Activated naive CD8-positive, alpha-beta T cell (primary cell): ENCODE measurements around the gene RBM20.
"Not testable (repeated sequence)": the region's sequence is repeated elsewhere in the genome, so short reads cannot be mapped to it uniquely, and the experiment has no call there.

Source experiments
- H3K27ac Mint-ChIP-seq: one replicate; pipeline ENCODE4 v1.8.0; 2021; ENCODE audit warnings: mixed read lengths
- H3K27me3 Mint-ChIP-seq: one replicate; pipeline ENCODE4 v1.8.0; 2021; ENCODE audit warnings: mixed read lengths
- H3K36me3 Mint-ChIP-seq: one replicate; pipeline ENCODE4 v1.8.0; 2021; ENCODE audit warnings: mixed read lengths
- H3K4me1 Mint-ChIP-seq: one replicate; pipeline ENCODE4 v1.8.0; 2021; ENCODE audit warnings: low read depth, mixed read lengths
- H3K4me3 Mint-ChIP-seq: one replicate; pipeline ENCODE4 v1.8.0; 2021; ENCODE audit warnings: mild to moderate bottlenecking, mixed read lengths
- H3K9me3 Mint-ChIP-seq: one replicate; pipeline ENCODE4 v1.8.0; 2021; ENCODE audit warnings: low read depth, mixed read lengths

RBM20 gene

GRCh38 chr10:110710621-110711020 is 66.5 kb downstream of the RBM20 start:
- no peaks in the 10 kb centered on the region for H3K9me3 Mint-ChIP-seq
- no peaks in the 10 kb centered on the region for H3K36me3 Mint-ChIP-seq
- no peaks in the 10 kb centered on the region for H3K4me1 Mint-ChIP-seq
- no peak overlapping the region for H3K4me3 Mint-ChIP-seq
- H3K27me3 Mint-ChIP-seq = peaks cover 2% of the 10 kb centered on the region
- H3K27ac Mint-ChIP-seq = no peak overlapping the region

GRCh38 chr10:110711382-110711781 is 67.2 kb downstream of the RBM20 start:
- H3K36me3 Mint-ChIP-seq = no peaks in the 10 kb centered on the region
- no peaks in the 10 kb centered on the region for H3K4me1 Mint-ChIP-seq
- H3K27me3 Mint-ChIP-seq = peaks cover 2% of the 10 kb centered on the region
- no peaks in the 10 kb centered on the region for H3K9me3 Mint-ChIP-seq
- H3K27ac Mint-ChIP-seq = no peak overlapping the region
- no peak overlapping the region for H3K4me3 Mint-ChIP-seq

DNA sequence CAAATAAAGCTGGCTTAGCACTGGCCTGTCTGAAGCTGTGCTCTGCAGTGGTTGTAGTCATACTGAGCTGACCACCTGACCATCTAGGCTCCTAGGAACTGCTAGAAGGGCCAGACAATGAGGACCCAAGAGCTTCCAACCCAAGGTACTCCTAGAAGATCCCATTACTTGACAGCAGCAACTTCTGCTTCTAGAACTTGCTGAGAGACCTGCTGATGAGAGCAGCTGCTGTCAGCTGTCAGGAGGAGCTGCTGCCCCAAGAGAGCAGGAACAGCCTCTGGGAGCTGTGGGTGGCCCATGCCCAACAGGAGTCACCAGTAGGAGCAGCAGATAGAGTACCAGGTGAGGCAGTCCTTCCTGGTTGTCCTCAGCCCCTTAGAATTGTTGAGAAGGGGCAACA is 70.2 kb downstream of the RBM20 start:
- no peaks in the 10 kb centered on the region for H3K9me3 Mint-ChIP-seq
- peaks cover 2% of the 10 kb centered on the region for H3K27me3 Mint-ChIP-seq
- no peak overlapping the region for H3K27ac Mint-ChIP-seq
- H3K4me1 Mint-ChIP-seq = no peaks in the 10 kb centered on the region
- no peaks in the 10 kb centered on the region for H3K36me3 Mint-ChIP-seq
- no peak overlapping the region for H3K4me3 Mint-ChIP-seq

- Mint-ChIP-seq H3K27ac (no peak overlapping the region), H3K9me3 (no peaks in the 10 kb centered on the region), H3K36me3 (no peaks in the 10 kb centered on the region), H3K27me3 (no peaks in the 10 kb centered on the region), H3K4me3 (no peak overlapping the region), H3K4me1 (no peaks in the 10 kb centered on the region)
Measured at GRCh38 chr10:110717781-110718589, 73.8 kb downstream of the RBM20 start.

DNA sequence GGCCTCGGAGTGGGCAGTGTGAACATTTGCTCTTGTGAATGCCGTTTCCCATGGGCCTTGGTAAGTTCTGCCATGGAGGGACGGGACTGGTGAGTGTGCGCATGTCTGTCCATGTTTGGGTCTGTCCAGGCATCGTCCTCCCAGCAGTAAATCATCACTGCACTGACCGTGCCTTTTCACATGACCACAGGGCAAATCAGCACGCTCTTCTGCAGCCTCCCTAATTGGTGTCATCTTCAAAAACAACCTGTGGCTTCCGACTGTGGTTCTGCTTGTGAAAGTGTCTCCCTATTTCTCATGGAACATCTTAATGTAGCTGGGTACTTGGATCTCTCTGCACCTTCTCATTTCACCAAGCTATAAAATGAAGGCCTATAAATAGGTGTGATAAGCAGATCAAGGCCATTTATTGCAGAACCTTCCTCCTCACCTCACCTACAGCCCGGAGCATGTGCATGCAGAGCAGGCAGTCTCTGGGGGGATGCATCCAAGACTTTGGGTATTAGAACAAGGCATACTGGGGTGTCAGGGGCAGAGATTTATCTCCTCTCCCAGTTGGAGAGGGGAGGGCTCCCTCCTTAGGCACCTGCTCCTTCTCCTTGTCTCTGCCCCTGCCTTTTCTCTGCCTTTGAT is 77.4 kb downstream of the RBM20 start:
- H3K9me3 Mint-ChIP-seq = no peaks in the 10 kb centered on the region
- no peak overlapping the region for H3K27ac Mint-ChIP-seq
- peaks cover 33% of the 10 kb centered on the region for H3K4me1 Mint-ChIP-seq
- no peaks in the 10 kb centered on the region for H3K36me3 Mint-ChIP-seq
- no peaks in the 10 kb centered on the region for H3K27me3 Mint-ChIP-seq
- no peak overlapping the region for H3K4me3 Mint-ChIP-seq

DNA sequence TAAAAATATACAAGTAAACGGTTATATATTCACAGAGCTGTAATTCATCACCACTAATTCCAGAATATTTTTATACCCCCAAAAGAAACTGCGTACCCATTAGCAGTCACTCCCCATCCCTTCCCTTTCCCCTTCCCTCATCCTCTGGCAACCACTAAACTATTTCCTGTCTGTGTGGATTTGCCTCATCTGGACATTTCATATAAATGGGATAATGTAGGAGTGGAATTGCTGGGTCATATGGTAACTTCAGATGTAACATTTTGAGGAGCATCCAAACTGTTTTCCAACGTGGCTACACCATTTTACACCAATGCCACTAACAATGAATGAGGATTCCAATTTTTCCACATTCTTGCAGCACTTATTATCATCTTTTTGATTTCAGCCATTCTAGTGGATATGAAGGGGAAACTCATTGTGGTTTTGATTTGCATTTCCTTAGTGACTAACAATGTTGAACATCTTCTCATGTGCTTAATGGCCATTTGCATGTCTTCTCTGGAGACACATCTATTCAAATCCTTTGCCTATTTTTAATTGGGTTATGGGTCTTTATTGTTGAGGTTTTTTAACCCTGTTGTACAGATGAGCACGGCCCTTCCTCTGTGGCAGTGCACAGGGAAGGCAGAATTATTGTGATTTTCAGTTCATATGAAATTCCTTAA is 79.2 kb downstream of the RBM20 start:
- no peaks in the 10 kb centered on the region for H3K36me3 Mint-ChIP-seq
- H3K9me3 Mint-ChIP-seq = no peaks in the 10 kb centered on the region
- H3K4me3 Mint-ChIP-seq = peak overlapping the region; percentile 60
- no peaks in the 10 kb centered on the region for H3K27me3 Mint-ChIP-seq
- H3K27ac Mint-ChIP-seq = peak overlapping the region; percentile 69
- H3K4me1 Mint-ChIP-seq = peaks cover 33% of the 10 kb centered on the region

DNA sequence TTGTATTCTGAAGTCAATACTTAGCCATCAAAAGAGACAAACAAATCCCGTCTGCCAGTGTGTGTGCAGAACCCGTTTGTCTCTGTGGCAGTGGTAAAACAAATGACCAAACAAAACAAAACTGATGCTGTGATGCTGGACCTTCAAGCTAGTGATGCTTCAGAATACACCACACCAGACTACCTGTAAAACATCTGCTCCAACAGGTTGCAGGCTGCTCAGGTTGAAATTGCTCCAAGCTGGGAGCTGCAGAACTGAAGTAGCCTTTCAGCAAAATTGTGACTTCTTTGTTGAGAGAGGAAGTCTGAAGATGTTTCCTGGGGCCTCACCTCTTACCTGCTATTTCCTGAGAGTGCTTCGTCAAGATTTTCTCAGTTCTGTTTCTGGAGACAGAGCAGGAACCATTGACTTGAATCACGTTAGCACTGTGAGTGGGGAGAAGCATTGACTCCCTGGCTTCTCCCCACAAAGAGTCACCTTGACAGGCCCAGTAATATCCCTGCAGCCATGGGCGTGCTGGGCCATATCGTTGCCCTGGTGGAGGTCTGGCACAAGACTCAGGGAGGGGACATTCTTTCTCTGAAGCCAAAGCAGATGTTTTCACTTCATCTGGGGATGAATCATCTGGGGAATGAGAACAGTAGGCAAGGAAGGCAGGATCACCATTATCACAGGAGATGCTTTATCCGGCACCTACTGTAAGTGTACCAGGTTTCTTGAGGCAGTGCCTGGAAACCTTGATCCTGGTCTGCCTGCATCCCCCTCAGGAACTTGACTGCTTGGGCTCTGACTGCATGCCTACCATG is 80.2 kb downstream of the RBM20 start:
- Mint-ChIP-seq H3K27ac (peak overlapping the region; percentile 41), H3K27me3 (no peaks in the 10 kb centered on the region)

GRCh38 chr10:110724937-110725336 is 80.8 kb downstream of the RBM20 start:
- H3K36me3 Mint-ChIP-seq = no peaks in the 10 kb centered on the region
- H3K27ac Mint-ChIP-seq = no peak overlapping the region
- peaks cover 33% of the 10 kb centered on the region for H3K4me1 Mint-ChIP-seq
- no peak overlapping the region for H3K4me3 Mint-ChIP-seq
- H3K9me3 Mint-ChIP-seq = no peaks in the 10 kb centered on the region
- no peaks in the 10 kb centered on the region for H3K27me3 Mint-ChIP-seq

More for the DNA sequence above, 80.2 kb downstream of the RBM20 start:
- peak overlapping the region; percentile 46 for H3K4me3 Mint-ChIP-seq
- H3K36me3 Mint-ChIP-seq = no peaks in the 10 kb centered on the region
- H3K9me3 Mint-ChIP-seq = no peaks in the 10 kb centered on the region
- peaks cover 33% of the 10 kb centered on the region for H3K4me1 Mint-ChIP-seq

DNA sequence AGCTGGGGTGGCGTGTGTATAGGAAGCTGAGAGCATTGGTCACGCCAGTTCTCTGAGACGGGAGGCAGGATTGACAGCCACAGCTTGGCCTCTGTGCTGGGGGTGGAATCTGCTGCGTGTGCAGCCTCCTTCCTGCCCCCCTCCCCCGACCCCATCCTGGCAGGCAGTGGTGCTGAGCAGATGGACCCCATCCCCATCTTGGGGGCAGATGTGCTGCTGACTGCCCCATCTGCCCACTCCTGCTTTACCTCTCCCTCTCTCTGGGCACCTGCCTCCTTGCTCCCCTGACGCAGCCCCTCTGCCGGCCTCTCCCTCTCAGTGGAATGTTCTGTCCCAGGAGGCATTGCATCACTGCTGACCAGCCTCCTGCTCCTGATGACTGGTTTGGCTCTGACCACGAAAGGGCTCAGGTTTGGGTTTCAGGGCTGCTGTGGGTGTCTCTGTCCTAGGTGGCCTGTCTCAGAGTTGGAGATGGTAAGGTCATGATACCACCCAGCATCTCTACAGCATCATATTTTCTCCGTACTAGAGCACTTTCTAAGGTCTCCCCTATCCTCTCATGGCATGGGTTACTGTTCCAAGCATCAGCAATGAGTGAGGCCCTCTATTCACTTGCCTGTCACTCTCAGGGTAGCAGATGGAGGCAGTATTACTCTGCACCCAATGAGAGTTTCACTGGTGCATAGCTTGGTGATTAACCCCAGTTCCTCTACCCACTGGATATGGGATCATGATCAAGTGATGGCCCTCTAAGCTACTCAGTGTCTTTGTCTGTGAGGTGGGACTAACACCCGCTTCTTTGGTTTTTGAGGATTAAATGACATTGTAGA is 81.9 kb downstream of the RBM20 start:
- peaks cover 33% of the 10 kb centered on the region for H3K4me1 Mint-ChIP-seq
- no peak overlapping the region for H3K4me3 Mint-ChIP-seq
- H3K9me3 Mint-ChIP-seq = no peaks in the 10 kb centered on the region
- no peaks in the 10 kb centered on the region for H3K36me3 Mint-ChIP-seq
- H3K27ac Mint-ChIP-seq = no peak overlapping the region
- no peaks in the 10 kb centered on the region for H3K27me3 Mint-ChIP-seq

- not testable (repeated sequence) for H3K27ac Mint-ChIP-seq, H3K4me3 Mint-ChIP-seq, H3K9me3 Mint-ChIP-seq, H3K27me3 Mint-ChIP-seq, H3K36me3 Mint-ChIP-seq
- H3K4me1 Mint-ChIP-seq = peaks cover 33% of the 10 kb centered on the region
Measured at GRCh38 chr10:110727785-110728184, 83.6 kb downstream of the RBM20 start.

DNA sequence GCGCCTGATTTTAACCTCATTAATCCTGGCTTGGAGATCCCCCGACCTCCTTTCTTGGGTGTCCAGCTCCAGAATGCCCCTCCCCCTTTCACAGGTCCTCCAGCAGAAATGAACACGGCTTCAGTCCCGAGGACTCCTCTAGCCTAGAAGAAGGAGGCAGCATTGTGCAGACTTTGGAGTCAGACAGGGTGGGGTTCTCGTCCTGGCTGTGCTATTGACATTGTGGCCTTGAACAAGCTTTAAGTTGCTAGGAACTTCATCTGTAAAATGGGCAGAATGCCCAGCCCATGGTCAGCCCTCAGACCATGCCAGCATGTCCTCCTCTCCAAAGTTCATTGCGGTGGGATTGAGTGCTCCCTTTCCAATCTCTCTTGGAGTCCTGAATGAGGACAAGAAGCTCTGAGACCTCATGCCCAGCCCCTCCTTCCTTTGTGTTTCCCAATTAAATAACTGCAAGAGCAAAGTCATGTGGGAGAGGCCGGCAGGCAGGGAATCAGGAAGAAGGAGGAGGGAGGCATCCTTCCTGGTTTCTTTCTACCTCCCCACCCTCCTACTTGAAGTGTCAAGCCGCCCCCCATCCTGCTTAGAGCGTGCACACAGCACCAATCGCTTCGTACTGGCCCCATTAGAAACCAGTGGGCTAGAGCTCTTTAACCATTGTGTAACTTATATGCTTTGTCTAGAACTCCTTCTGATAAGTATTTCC is 86.4 kb downstream of the RBM20 start:
- Mint-ChIP-seq H3K4me3 (no peak overlapping the region), H3K27ac (no peak overlapping the region), H3K4me1 (peaks cover 15% of the 10 kb centered on the region)

DNA sequence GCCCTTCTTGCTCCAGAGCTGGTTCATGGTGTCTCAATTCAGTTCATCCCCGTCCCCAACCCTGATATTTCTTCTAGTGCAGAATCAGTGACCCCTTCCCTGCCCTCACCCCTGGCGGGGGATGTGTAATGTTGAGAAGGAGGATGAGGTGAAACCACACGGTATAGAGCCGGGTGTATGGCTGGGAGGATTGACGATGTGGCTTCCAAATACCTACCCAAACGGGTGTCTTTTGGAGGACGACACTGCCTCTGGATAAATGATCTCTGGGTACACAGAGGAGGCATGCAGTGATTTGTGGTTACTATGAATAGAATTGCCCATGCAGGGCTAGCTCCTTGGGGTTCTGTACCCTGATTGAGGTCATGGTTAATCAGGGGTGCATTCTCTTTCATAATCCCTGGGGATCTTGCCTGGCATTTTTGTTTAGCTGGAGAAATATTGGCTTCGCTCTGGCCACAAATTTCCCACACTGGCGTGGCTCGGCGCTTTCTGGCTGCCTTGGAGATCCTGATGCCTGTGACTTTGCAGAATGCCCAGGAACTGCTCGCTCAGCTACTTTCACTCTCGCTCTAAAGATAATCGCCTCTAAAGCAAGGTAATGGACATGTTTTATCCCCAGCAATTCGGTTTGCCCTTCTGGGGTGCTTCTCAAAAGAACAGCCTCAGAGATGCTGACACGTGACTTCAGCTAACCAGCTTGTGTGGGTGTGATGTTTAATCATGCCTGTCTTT is 89.2 kb downstream of the RBM20 start:
- Mint-ChIP-seq H3K36me3 (peaks cover 2% of the 10 kb centered on the region), H3K4me1 (peaks cover 6% of the 10 kb centered on the region), H3K27ac (no peak overlapping the region), H3K27me3 (peaks cover 6% of the 10 kb centered on the region), H3K9me3 (no peaks in the 10 kb centered on the region), H3K4me3 (peak overlapping the region; percentile 11)

More for the DNA sequence above, 86.4 kb downstream of the RBM20 start:
- H3K27me3 Mint-ChIP-seq = peaks cover 6% of the 10 kb centered on the region
- H3K9me3 Mint-ChIP-seq = no peaks in the 10 kb centered on the region
- no peaks in the 10 kb centered on the region for H3K36me3 Mint-ChIP-seq

DNA sequence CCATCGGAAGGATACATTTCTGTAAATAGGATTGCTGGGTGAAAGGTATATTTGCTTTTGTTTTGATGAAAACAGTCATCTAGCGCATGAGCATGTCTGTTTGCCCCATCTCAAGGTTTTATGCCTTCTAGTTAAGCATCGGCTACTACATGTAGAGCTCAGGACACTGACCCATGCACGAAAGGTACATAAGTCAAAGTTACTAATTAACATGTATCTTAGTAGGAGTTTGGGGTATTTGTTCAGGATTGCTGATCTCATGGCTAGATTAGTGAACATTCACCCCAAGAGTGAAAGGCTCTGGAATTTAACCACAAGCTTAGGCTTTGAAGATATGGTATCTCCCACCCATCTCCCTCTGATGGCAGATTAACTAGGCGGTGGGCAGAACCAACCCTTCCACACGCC is 91.5 kb downstream of the RBM20 start:
- Mint-ChIP-seq H3K27me3 (peaks cover 6% of the 10 kb centered on the region), H3K36me3 (peaks cover 2% of the 10 kb centered on the region), H3K4me3 (no peak overlapping the region), H3K27ac (no peak overlapping the region), H3K9me3 (no peaks in the 10 kb centered on the region), H3K4me1 (peaks cover 16% of the 10 kb centered on the region)
